ENCODE data around the gene TAL2.
A peak's percentile ranks its signal among the peaks of the same experiment; 100 is the strongest.

The TAL2 gene

GRCh38 chr9:105662184-105663104, at the start of gene TAL2:
Gene TAL2 (plus strand): TSS chr9:105662457. CDS start chr9:105662497, 40 bp downstream.
- no peaks in the 10 kb centered on the region for H3K36me3 ChIP-seq (ENCODE audit: control insufficient read depth in 2 of 2, insufficient read depth in 1 of 2, low read length in 2 of 2)
- POLR2A ChIA-PET: no interaction called here
- no peak within 1 kb of the TSS for H3K27ac ChIP-seq (ENCODE audit: extremely low read depth, low read depth, low read length)
- TF ChIP-seq BCL11A (tag by site-specific recombination; IDR thresholded peaks at IDR 0.05; ENCODE audit: low read depth) (no peak), GLIS1 (tag by site-specific recombination; IDR thresholded peaks at IDR 0.05) (0 out of 2 replicates have a peak, but pooled peaks have one; percentile 8), ZNF76 (tag by site-specific recombination; IDR thresholded peaks at IDR 0.05; ENCODE audit: borderline replicate concordance, low read depth) (no peak), ZNF555 (tag by site-specific recombination; conservative IDR thresholded peaks at IDR 0.05) (no peak), ZNF221 (tag by site-specific recombination; IDR thresholded peaks at IDR 0.05; ENCODE audit: borderline replicate concordance) (no peak), IKZF3 (tag by site-specific recombination; IDR thresholded peaks at IDR 0.05) (no peak), ZNF37A (tag by site-specific recombination; IDR thresholded peaks at IDR 0.05) (no peak), PRDM1 (tag by site-specific recombination; IDR thresholded peaks at IDR 0.05) (no peak), ZBTB8A (tag by site-specific recombination; IDR thresholded peaks at IDR 0.05) (no peak), ZNF558 (tag by site-specific recombination; IDR thresholded peaks at IDR 0.05) (no peak), ZNF560 (tag by site-specific recombination; IDR thresholded peaks at IDR 0.05; ENCODE audit: borderline replicate concordance) (no peak), ZNF341 (tag by site-specific recombination; IDR thresholded peaks at IDR 0.05; ENCODE audit: low read depth) (peak; percentile 34; the same call in 1 of the 2 replicates), SP3 (tag by site-specific recombination; IDR thresholded peaks at IDR 0.05) (no peak)
- TF ChIP-seq, protein P1, sequence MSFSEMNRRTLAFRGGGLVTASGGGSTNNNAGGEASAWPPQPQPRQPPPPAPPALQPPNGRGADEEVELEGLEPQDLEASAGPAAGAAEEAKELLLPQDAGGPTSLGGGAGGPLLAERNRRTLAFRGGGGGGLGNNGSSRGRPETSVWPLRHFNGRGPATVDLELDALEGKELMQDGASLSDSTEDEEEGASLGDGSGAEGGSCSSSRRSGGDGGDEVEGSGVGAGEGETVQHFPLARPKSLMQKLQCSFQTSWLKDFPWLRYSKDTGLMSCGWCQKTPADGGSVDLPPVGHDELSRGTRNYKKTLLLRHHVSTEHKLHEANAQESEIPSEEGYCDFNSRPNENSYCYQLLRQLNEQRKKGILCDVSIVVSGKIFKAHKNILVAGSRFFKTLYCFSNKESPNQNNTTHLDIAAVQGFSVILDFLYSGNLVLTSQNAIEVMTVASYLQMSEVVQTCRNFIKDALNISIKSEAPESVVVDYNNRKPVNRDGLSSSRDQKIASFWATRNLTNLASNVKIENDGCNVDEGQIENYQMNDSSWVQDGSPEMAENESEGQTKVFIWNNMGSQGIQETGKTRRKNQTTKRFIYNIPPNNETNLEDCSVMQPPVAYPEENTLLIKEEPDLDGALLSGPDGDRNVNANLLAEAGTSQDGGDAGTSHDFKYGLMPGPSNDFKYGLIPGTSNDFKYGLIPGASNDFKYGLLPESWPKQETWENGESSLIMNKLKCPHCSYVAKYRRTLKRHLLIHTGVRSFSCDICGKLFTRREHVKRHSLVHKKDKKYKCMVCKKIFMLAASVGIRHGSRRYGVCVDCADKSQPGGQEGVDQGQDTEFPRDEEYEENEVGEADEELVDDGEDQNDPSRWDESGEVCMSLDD (tag by site-specific recombination; IDR thresholded peaks at IDR 0.05): no peak
- TF ChIP-seq, protein P2, sequence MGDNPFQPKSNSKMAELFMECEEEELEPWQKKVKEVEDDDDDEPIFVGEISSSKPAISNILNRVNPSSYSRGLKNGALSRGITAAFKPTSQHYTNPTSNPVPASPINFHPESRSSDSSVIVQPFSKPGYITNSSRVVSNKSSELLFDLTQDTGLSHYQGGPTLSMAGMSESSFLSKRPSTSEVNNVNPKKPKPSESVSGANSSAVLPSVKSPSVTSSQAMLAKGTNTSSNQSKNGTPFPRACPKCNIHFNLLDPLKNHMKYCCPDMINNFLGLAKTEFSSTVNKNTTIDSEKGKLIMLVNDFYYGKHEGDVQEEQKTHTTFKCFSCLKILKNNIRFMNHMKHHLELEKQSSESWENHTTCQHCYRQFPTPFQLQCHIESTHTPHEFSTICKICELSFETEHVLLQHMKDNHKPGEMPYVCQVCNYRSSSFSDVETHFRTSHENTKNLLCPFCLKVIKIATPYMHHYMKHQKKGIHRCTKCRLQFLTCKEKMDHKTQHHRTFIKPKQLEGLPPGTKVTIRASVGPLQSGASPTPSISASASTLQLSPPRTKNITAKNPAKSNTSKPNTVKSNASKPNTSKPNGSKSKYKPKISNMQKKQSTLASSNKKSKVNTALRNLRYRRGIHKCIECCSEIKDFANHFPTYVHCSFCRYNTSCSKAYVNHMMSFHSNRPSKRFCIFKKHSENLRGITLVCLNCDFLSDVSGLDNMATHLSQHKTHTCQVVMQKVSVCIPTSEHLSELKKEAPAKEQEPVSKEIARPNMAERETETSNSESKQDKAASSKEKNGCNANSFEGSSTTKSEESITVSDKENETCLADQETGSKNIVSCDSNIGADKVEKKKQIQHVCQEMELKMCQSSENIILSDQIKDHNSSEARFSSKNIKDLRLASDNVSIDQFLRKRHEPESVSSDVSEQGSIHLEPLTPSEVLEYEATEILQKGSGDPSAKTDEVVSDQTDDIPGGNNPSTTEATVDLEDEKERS (tag by site-specific recombination; IDR thresholded peaks at IDR 0.05): no peak
- CTCF ChIA-PET: no interaction called here
- H3K4me3 ChIP-seq (ENCODE audit: low read depth, low read length): no peak within 1 kb of the TSS
- no peaks in the 10 kb centered on the region for H3K9me3 ChIP-seq (ENCODE audit: control insufficient read depth, insufficient read depth, low read depth, low read length)
- H3K4me1 ChIP-seq (ENCODE audit: control insufficient read depth, insufficient read depth, low read length): peaks cover 6% of the 10 kb centered on the region; the same call in 1 of the 2 replicates

- POLR2A ChIA-PET: no interaction called here
- CTCF ChIA-PET: interaction anchor here (0.6 kb wide), 1 partner anchor 51 kb away, joined by 6 read pairs; no protein-coding TSS in a partner anchor
- TF ChIP-seq, protein P3, sequence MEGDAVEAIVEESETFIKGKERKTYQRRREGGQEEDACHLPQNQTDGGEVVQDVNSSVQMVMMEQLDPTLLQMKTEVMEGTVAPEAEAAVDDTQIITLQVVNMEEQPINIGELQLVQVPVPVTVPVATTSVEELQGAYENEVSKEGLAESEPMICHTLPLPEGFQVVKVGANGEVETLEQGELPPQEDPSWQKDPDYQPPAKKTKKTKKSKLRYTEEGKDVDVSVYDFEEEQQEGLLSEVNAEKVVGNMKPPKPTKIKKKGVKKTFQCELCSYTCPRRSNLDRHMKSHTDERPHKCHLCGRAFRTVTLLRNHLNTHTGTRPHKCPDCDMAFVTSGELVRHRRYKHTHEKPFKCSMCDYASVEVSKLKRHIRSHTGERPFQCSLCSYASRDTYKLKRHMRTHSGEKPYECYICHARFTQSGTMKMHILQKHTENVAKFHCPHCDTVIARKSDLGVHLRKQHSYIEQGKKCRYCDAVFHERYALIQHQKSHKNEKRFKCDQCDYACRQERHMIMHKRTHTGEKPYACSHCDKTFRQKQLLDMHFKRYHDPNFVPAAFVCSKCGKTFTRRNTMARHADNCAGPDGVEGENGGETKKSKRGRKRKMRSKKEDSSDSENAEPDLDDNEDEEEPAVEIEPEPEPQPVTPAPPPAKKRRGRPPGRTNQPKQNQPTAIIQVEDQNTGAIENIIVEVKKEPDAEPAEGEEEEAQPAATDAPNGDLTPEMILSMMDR (tag by site-specific recombination; IDR thresholded peaks at IDR 0.05): no peak
- TF ChIP-seq ZNF707 (tag by site-specific recombination; IDR thresholded peaks at IDR 0.05): no peak
- TF ChIP-seq EGR2 (tag by site-specific recombination; IDR thresholded peaks at IDR 0.05; ENCODE audit: low read depth): no peak
- no peak for TF ChIP-seq ZBTB21 (tag by site-specific recombination; IDR thresholded peaks at IDR 0.05)
- TF ChIP-seq ZBTB8A (tag by site-specific recombination; IDR thresholded peaks at IDR 0.05): no peak
- TF ChIP-seq, protein P4, sequence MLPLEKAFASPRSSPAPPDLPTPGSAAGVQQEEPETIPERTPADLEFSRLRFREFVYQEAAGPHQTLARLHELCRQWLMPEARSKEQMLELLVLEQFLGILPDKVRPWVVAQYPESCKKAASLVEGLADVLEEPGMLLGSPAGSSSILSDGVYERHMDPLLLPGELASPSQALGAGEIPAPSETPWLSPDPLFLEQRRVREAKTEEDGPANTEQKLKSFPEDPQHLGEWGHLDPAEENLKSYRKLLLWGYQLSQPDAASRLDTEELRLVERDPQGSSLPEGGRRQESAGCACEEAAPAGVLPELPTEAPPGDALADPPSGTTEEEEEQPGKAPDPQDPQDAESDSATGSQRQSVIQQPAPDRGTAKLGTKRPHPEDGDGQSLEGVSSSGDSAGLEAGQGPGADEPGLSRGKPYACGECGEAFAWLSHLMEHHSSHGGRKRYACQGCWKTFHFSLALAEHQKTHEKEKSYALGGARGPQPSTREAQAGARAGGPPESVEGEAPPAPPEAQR (tag by site-specific recombination; IDR thresholded peaks at IDR 0.05): no peak
- TF ChIP-seq ZFP41 (tag by site-specific recombination; IDR thresholded peaks at IDR 0.05; ENCODE audit: borderline replicate concordance): no peak
- no peak for TF ChIP-seq ZNF335 (tag by site-specific recombination; conservative IDR thresholded peaks at IDR 0.05)
- TF ChIP-seq IKZF3 (tag by site-specific recombination; IDR thresholded peaks at IDR 0.05): no peak
- TF ChIP-seq ZNF174 (tag by site-specific recombination; IDR thresholded peaks at IDR 0.05): no peak
- TF ChIP-seq ZNF548 (tag by site-specific recombination; IDR thresholded peaks at IDR 0.05): no peak
- no peak for TF ChIP-seq ZNF530 (tag by site-specific recombination; IDR thresholded peaks at IDR 0.05; ENCODE audit: low read depth)
These were observed 41.3 kb upstream of the TAL2 start for GRCh38 chr9:105621001-105621400.

More at GRCh38 chr9:105621001-105621400, 41.3 kb upstream of the TAL2 start:
- Histone ChIP-seq H3K9me3 (ENCODE audit: control insufficient read depth, insufficient read depth, low read depth, low read length) (no peaks in the 10 kb centered on the region), H3K36me3 (ENCODE audit: control insufficient read depth in 2 of 2, insufficient read depth in 1 of 2, low read length in 2 of 2) (peaks cover 0 to 7% of the 10 kb centered on the region in 2 experiments; a peak in 1 of 3 replicates), H3K4me3 (ENCODE audit: low read depth, low read length) (no peak overlapping the region), H3K4me1 (ENCODE audit: control insufficient read depth, insufficient read depth, low read length) (no peaks in the 10 kb centered on the region), H3K27ac (ENCODE audit: extremely low read depth, low read depth, low read length) (no peak overlapping the region)
